GM23338 (cell line): ENCODE measurements around the gene PROCA1. TPM values are rescaled to one million over a fixed set of nuclear protein-coding genes. Genes with fewer than 3 reads are reported as not detected.

Experiments
- ATAC-seq: fragments of 200-7000 bp; cut with Tn5 transposase; 3 replicates; pipeline ENCODE4 v1.9.1; 2020
- DNase-seq: peaks from one replicate; pipeline ENCODE4 v3.0.0-alpha.2; 2015; ENCODE audit warnings: low spot score
- H2AFZ ChIP-seq: fragments of 200-600 bp; sonication (generic); 2 replicates; pipeline ENCODE4 v1.8.0; 2016; ENCODE audit warnings: antibody characterized with exemption, mild to moderate bottlenecking, moderate library complexity
- H3F3A ChIP-seq: fragments of 200-600 bp; sonication (generic); replicated peaks from 2 replicates; pipeline ENCODE4 v1.8.0; 2017; ENCODE audit warnings: antibody characterized with exemption, mixed run types, low read depth
- H3K27ac ChIP-seq: fragments of 200-600 bp; sonication (generic); 2 replicates; pipeline ENCODE4 v1.6.1; 2016; ENCODE audit warnings: low read depth
- H3K27me3 ChIP-seq: fragments of 200-600 bp; sonication (generic); 2 replicates; pipeline ENCODE4 v1.8.0; 2016; ENCODE audit warnings: mild to moderate bottlenecking, mixed run types, moderate library complexity; ENCODE audit not compliant: insufficient read depth
- H3K36me3 ChIP-seq: fragments of 200-600 bp; sonication (generic); 2 replicates; pipeline ENCODE4 v1.8.0; 2016; ENCODE audit warnings: mild to moderate bottlenecking; ENCODE audit not compliant: insufficient read depth
- H3K4me1 ChIP-seq: fragments of 200-600 bp; sonication (generic); 2 replicates; pipeline ENCODE4 v1.8.0; 2016; ENCODE audit warnings: mild to moderate bottlenecking, moderate library complexity; ENCODE audit not compliant: insufficient read depth
- H3K4me2 ChIP-seq: fragments of 200-600 bp; sonication (generic); 2 replicates; pipeline ENCODE4 v1.7.1; 2017; ENCODE audit warnings: mixed run types
- H3K4me3 ChIP-seq: fragments of 200-600 bp; sonication (generic); 2 replicates; pipeline ENCODE4 v1.6.1; 2016; ENCODE audit warnings: mixed run types
- H3K79me2 ChIP-seq: fragments of 200-600 bp; sonication (generic); replicated peaks from 2 replicates; pipeline ENCODE4 v1.8.0; 2017; ENCODE audit warnings: mild to moderate bottlenecking; ENCODE audit not compliant: insufficient read depth
- H3K9me2 ChIP-seq: fragments of 200-600 bp; sonication (generic); 2 replicates; pipeline ENCODE4 v1.8.0; 2017; ENCODE audit not compliant: insufficient read depth
- H4K20me1 ChIP-seq: fragments of 200-600 bp; sonication (generic); replicated peaks from 2 replicates; pipeline ENCODE4 v1.8.0; 2017; ENCODE audit warnings: mild to moderate bottlenecking; ENCODE audit not compliant: insufficient read depth
- H3K27ac Mint-ChIP-seq: 2 replicates; pipeline ENCODE4 v1.8.0; 2020; ENCODE audit warnings: inconsistent platforms, mild to moderate bottlenecking, moderate library complexity, mixed read lengths
- H3K27me3 Mint-ChIP-seq: 3 replicates; pipeline ENCODE4 v1.8.0; 2022; ENCODE audit warnings: low read depth, mild to moderate bottlenecking, moderate library complexity, mixed read lengths, inconsistent platforms; ENCODE audit not compliant: insufficient read depth, poor library complexity
- H3K36me3 Mint-ChIP-seq: 3 replicates; pipeline ENCODE4 v1.8.0; 2021; ENCODE audit warnings: low read depth, mild to moderate bottlenecking, inconsistent platforms, moderate library complexity, mixed read lengths
- H3K4me1 Mint-ChIP-seq: 3 replicates; pipeline ENCODE4 v1.8.0; 2020; ENCODE audit warnings: mild to moderate bottlenecking, inconsistent platforms, mixed read lengths
- H3K4me3 Mint-ChIP-seq: 3 replicates; pipeline ENCODE4 v1.8.0; 2021; ENCODE audit warnings: moderate library complexity, mild to moderate bottlenecking, inconsistent platforms, mixed read lengths
- H3K9me3 Mint-ChIP-seq: 3 replicates; pipeline ENCODE4 v1.8.0; 2020; ENCODE audit warnings: moderate library complexity, mild to moderate bottlenecking, inconsistent platforms, mixed read lengths
- CREB1 ChIP-seq: fragments of 250-450 bp; sonication (Bioruptor Pico); IDR thresholded peaks from 2 replicates; pipeline ENCODE4 v1.5.0; 2020; ENCODE audit warnings: low read depth, mild to moderate bottlenecking, moderate library complexity
- CTCF ChIP-seq, 2 experiments: fragments of 200-600 bp in 1 of 2; sonication (generic) in 1 of 2; conservative IDR thresholded peaks; 2 replicates each; pipeline versions ENCODE4 v1.5.1 to v1.6.1; 2016 to 2017; ENCODE audit warnings: antibody characterized with exemption in 2 of 2, low read depth in 2 of 2, mild to moderate bottlenecking in 2 of 2, moderate library complexity in 1 of 2
- EZH2 ChIP-seq: fragments of 200-600 bp; sonication (generic); IDR thresholded peaks from one replicate; pipeline ENCODE4 v1.8.0; 2017; ENCODE audit warnings: antibody characterized with exemption, mild to moderate bottlenecking, low read depth; ENCODE audit not compliant: unreplicated experiment
- EZH2phosphoT487 ChIP-seq: fragments of 200-600 bp; sonication (generic); IDR thresholded peaks from one replicate; pipeline ENCODE4 v1.8.1; 2018; ENCODE audit warnings: antibody characterized with exemption; ENCODE audit not compliant: unreplicated experiment
- POLR2AphosphoS5 ChIP-seq: IDR thresholded peaks from 2 replicates; pipeline ENCODE4 v1.6.1; 2016; ENCODE audit warnings: antibody characterized with exemption, low read depth
- STAT1 ChIP-seq: IDR thresholded peaks from one replicate; pipeline ENCODE4 v1.6.1; 2016; ENCODE audit warnings: antibody characterized with exemption; ENCODE audit not compliant: unreplicated experiment
- ZNF331 ChIP-seq: fragments of 250-450 bp; sonication (Bioruptor Pico); IDR thresholded peaks from 2 replicates; pipeline ENCODE4 v1.5.0; 2020; ENCODE audit warnings: low read depth, mild to moderate bottlenecking, moderate library complexity
- ZNF462 ChIP-seq: fragments of 250-450 bp; sonication (Bioruptor Pico); IDR thresholded peaks from 2 replicates; pipeline ENCODE4 v1.5.0; 2020; ENCODE audit warnings: mild to moderate bottlenecking, moderate library complexity
- polyA plus RNA-seq: library from polyadenylated mRNA; unstranded; fragments of >200 nt; fragmentation: Nextera tagmentation; extraction: Ambion mirVana; gene quantifications from 2 replicates; pipeline ENCODE4 v1.2.1, GENCODE V29; 2016
- total RNA-seq: library from RNA; depleted of rRNA; stranded (reverse); fragments of >200 nt; shearing (Covaris generic); gene quantifications from 2 replicates; pipeline ENCODE4 v1.2.3, GENCODE V29; 2014

Gene PROCA1
- total and polyA plus RNA-seq, 2 experiments from 2014 or later: 11.3 to 14.4 TPM

GRCh38 chr17:28728364-28729200 is 16.9 kb upstream of the PROCA1 start, which contains the start of gene NEK8:
TSS of gene NEK8 (plus strand) at chr17:28728788. CDS start at chr17:28728814, 26 bp downstream.
- H3K9me2 ChIP-seq: no peaks in the 10 kb centered on the region
- H3K27ac ChIP-seq: peak within 1 kb of the TSS; percentile 99
- peak within 1 kb of the TSS; percentile 33; the same call in 1 of the 2 replicates for H2AFZ ChIP-seq
- ATAC-seq (peak; percentile 2; the same call in 2 of the 3 replicates), DNase-seq (peak; percentile 98)
- Mint-ChIP-seq H3K27ac (peak within 1 kb of the TSS; percentile 99), H3K9me3 (peaks cover 3% of the 10 kb centered on the region; the same call in 2 of the 3 replicates), H3K36me3 (peaks cover 19% of the 10 kb centered on the region), H3K4me1 (peaks cover 23% of the 10 kb centered on the region), H3K27me3 (peaks cover 33% of the 10 kb centered on the region), H3K4me3 (peak within 1 kb of the TSS; percentile 94)
- TF ChIP-seq POLR2AphosphoS5 (peak; percentile 60), CREB1 (CRISPR knock-in tag) (no peak)
- H3K4me2 ChIP-seq: peak within 1 kb of the TSS; percentile 90
- H4K20me1 ChIP-seq: peaks cover 5% of the 10 kb centered on the region; the same call in 1 of the 2 replicates
- H3K79me2 ChIP-seq: peaks cover 2% of the 10 kb centered on the region; the same call in 1 of the 2 replicates
- no peaks in the 10 kb centered on the region for H3K27me3 ChIP-seq
- H3K4me1 ChIP-seq: peaks cover 12% of the 10 kb centered on the region; the same call in 1 of the 2 replicates
- H3K4me3 ChIP-seq: peak within 1 kb of the TSS; percentile 98
- H3F3A ChIP-seq: peaks cover 35% of the 10 kb centered on the region
- peaks cover 9% of the 10 kb centered on the region; the same call in 1 of the 2 replicates for H3K36me3 ChIP-seq

- Mint-ChIP-seq H3K27me3 (peaks cover 32% of the 10 kb centered on the region), H3K27ac (peak overlapping the region; percentile 99), H3K36me3 (peaks cover 36% of the 10 kb centered on the region), H3K4me1 (peaks cover 37% of the 10 kb centered on the region), H3K4me3 (peak overlapping the region; percentile 94), H3K9me3 (peaks cover 3% of the 10 kb centered on the region; the same call in 2 of the 3 replicates)
- H3F3A ChIP-seq: peaks cover 53% of the 10 kb centered on the region
- peaks cover 29% of the 10 kb centered on the region for H3K4me1 ChIP-seq
- H3K27ac ChIP-seq: peak overlapping the region; percentile 99
- H3K79me2 ChIP-seq: peaks cover 16% of the 10 kb centered on the region
- ATAC-seq: peak; percentile 56
- H3K4me3 ChIP-seq: peak overlapping the region; percentile 98
- peak overlapping the region; percentile 33; the same call in 1 of the 2 replicates for H2AFZ ChIP-seq
- H4K20me1 ChIP-seq: peaks cover 18% of the 10 kb centered on the region
- peak overlapping the region; percentile 99 for H3K4me2 ChIP-seq
- no peaks in the 10 kb centered on the region for H3K27me3 ChIP-seq
- no peaks in the 10 kb centered on the region for H3K9me2 ChIP-seq
- peak; percentile 98 for DNase-seq
- peaks cover 24% of the 10 kb centered on the region for H3K36me3 ChIP-seq
- TF ChIP-seq EZH2 (no peak), STAT1 (no peak), EZH2phosphoT487 (no peak), POLR2AphosphoS5 (peak; percentile 60; the same call in 1 of the 2 replicates), ZNF462 (CRISPR knock-in tag) (no peak), CTCF (conservative IDR thresholded peaks at IDR 0.05; ENCODE audit: low read depth in 2 of 2) (peak; percentile 94 to 100), CREB1 (CRISPR knock-in tag) (peak; percentile 58; the same call in 1 of the 2 replicates), ZNF331 (no peak)
These were observed 15.2 kb upstream of the PROCA1 start for GRCh38 chr17:28726627-28727491.
